ENCODE measurements around the gene ACBD3. TPM values are rescaled to one million over a fixed set of nuclear protein-coding genes. Genes with fewer than 3 reads are reported as not detected.

The ACBD3 gene
- 52.3 TPM for polyA plus RNA-seq (ENCODE audit: insufficient read length)
- long read RNA-seq, donor 1, partial matches to known transcripts: 20 of 24 reads
- long read RNA-seq, donor 1, other reads (novel, unspliced or antisense): 0 of 24 reads
- long read RNA-seq, donor 2, partial matches to known transcripts: 23 of 26 reads
- long read RNA-seq, donor 2, other reads (novel, unspliced or antisense): 0 of 26 reads
- long read RNA-seq, donor 3, transcript ACBD3-201 (8 exons, 3,573 nt): major isoform, 5 of 62 reads
- long read RNA-seq, donor 3, partial matches to known transcripts: 57 of 62 reads
- long read RNA-seq, donor 3, other reads (novel, unspliced or antisense): 0 of 62 reads
- long read RNA-seq, donor 4: 0 reads
- long read RNA-seq, donor 5, transcript ACBD3-201 (8 exons, 3,573 nt): major isoform, 6 of 32 reads
- long read RNA-seq, donor 5, partial matches to known transcripts: 26 of 32 reads
- long read RNA-seq, donor 5, other reads (novel, unspliced or antisense): 0 of 32 reads
- long read RNA-seq, donor 6, partial matches to known transcripts: 22 of 25 reads
- long read RNA-seq, donor 6, other reads (novel, unspliced or antisense): 0 of 25 reads
- long read RNA-seq, donor 7, transcript ACBD3-201 (8 exons, 3,573 nt): major isoform, 6 of 31 reads
- long read RNA-seq, donor 7, partial matches to known transcripts: 25 of 31 reads
- long read RNA-seq, donor 7, other reads (novel, unspliced or antisense): 0 of 31 reads
- long read RNA-seq, donor 8, transcript ACBD3-201 (8 exons, 3,573 nt): major isoform, 8 of 8 reads
- long read RNA-seq, donor 8, partial matches to known transcripts: 0 of 8 reads
- long read RNA-seq, donor 8, other reads (novel, unspliced or antisense): 0 of 8 reads

DNA sequence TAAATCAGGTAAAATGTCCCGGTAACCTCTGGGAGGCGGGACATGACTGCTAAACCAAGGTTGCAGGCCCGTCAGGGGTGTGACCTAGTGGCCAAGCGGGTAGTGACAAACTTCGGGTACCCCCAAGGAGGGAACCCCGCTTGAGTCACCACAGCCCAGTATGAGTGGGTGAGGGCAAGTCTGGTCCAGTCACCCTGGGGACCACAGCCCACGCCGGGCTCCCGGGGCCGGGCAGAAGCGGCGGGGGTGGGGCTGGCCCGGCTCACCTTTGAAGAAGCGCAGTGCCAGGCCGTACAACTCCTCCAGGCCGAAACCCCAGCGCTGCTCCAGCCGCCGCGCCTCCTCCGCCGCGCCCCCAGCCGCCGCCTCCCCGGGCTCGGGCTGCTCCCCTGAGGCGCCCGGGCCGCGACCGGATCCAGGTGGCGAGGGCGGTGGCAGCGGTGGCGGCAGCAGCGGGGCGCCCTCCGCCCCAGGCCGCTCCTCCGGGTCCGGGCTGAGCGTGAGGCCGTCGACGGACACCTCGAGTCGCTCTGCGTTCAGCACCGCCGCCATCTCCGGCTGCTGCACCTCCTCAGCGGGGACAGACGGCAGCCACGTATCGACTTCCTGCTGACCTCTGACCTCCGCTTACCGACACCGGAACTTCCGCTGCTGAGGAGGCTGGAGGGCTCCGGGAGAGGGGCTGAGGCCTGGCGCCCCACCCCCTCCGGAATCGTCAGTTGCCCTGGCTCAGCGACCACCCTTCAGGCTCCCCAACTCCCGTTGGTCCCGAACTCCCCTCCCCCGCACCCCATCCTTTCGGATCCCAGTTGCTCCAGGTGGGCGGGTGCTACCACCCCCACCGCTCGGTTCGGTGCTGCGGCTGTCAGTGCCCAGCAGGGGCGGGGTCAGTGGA, at the start of gene ACBD3:
TSS of gene ACBD3 (minus strand) at position 618 of the 895 bp plus-strand sequence. CDS start at position 552, 66 bp downstream.
- DNase-seq: peak; percentile 91

GRCh38 chr1:226233806-226234205, 47.3 kb upstream of the ACBD3 start:
- DNase-seq: no peak

- DNase-seq: no peak
Observed at GRCh38 chr1:226233293-226233692, 46.8 kb upstream of the ACBD3 start.

DNA sequence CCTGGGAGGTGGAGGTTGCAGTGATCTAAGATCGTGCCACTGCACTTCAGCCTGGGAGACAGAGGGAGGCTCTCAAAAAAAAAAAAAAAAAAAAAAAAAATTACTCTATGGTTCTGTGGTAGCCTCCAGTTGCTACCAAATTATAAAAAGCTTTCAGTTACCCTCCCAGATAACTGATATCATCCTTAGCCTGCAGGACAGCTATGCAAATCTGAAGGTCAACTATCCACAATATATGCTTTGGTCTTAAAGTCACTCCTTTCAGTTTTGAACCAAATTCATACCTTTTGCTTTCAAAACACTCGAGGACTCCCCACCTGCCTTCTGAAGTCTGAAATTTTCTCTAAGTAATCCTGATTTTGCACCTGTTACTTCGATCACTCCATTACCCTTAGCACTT, 40.1 kb upstream of the ACBD3 start:
- no peak for DNase-seq

GRCh38 chr1:226223786-226224244, 37.3 kb upstream of the ACBD3 start:
- DNase-seq: peak; percentile 18

GRCh38 chr1:226223157-226223785, 36.7 kb upstream of the ACBD3 start, which contains the start of gene MIXL1:
Gene MIXL1, plus strand, starts transcription at chr1:226223664. Its CDS starts 18 bp downstream, at chr1:226223682.
- peak; percentile 6 for DNase-seq

- no peak for DNase-seq
Observed at GRCh38 chr1:226222686-226223085, 36.1 kb upstream of the ACBD3 start.

DNA sequence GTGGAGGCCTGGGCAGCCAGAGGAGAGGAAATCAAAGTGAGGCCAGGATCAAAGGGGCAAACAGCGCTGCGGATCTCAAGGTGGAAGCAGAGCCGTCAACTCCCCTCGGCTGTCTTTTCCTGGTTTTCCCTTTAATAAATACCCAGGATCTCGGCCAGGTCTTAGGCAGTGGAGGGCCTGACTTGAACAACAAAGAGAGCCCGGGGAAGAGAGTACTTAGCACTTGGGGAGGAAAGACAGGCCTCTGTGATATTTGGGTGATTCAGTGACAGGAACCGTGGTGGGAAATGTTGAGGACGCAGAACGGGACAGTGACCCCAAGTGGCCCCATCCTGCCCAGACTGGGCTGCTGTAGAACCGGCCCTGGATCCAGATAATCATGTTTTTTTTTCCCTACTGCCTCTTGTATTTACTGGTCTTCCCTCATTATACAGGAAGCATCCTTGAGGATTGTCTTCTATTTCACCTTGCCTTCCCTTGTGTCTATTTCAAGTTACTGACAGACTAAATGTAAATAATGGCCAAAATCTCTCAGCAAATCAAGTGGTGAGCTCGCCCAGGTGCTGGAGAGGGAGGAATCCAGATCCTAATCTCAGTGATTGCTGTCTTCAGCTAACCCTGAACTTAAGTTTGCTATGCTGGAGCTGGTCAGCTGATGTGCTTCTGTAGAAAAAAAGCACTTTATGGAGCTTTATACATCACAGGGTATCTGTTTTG, 34.1 kb upstream of the ACBD3 start:
- no peak for DNase-seq

DNA sequence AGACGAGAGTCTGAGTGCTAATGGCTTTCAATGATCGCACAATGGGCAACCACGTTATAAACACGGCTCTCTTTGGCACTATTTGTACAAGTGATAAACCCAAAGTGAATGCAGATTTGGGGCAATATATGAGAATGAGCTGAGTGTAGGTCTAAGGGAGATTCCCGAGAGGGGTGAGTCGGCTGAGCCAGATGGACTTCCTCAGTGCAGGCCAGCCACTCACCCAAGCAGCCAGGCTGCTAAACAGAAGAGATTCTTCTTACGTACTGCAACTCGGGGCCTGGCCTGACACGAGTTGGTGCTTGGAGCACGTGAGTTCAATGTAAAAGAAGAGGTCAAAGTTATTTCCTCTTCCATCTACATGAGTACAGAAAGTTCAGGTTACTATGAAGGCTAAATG, 30.7 kb upstream of the ACBD3 start:
- DNase-seq: no peak

GRCh38 chr1:226216056-226216455, 29.5 kb upstream of the ACBD3 start:
- no peak for DNase-seq

GRCh38 chr1:226215239-226215638, 28.7 kb upstream of the ACBD3 start:
- no peak for DNase-seq

DNA sequence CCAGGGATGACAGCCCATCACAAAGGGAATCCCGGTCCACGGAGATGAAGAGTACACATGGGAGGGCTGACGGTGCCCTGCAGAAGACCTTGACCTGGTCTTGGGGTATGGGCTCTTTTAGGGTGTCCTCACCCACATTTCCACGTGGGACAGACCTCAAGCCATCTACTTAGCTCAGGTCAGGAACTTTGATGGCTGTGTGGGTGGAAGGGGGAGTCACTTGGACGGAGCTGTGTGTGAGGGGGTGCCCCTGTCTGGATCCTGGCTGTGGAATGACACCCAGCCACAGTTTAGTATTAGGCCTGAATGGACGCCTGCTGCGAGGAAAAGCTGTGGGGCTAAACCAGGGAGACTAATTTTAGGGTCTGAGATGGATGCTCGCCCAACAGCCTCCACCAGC, 26.0 kb upstream of the ACBD3 start:
- DNase-seq: no peak

GRCh38 chr1:226211181-226211821, 24.8 kb upstream of the ACBD3 start:
- DNase-seq: no peak

DNA sequence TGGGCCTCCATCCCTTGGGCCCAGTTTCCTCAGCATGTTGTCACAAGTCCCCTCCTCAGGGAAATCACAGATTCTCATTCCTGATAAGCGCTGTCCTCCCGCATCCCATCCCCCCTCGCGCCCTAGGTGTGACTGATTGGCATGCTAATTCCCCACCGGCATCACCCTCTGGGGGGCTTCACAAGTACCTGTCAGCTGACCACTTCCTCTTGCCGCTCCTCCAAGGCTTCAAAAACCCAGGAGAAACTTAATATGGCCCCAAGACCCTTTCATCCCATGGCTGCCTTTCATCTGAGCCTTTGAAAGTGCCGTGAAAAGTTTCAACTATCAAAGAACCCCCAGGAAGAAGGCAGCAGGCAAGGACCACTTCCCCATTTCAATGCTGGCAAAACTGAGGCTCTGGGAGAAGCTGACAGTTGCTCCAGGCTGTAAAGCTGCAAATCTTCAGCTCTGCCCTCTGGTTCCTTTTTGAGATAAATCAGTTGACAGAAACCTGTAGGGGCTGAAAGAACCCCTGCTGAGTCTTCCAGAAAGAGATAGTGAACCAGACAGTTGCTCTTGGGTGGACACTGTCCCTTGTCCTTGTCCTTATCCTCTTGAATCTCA, 24.1 kb upstream of the ACBD3 start:
- no peak for DNase-seq

DNA sequence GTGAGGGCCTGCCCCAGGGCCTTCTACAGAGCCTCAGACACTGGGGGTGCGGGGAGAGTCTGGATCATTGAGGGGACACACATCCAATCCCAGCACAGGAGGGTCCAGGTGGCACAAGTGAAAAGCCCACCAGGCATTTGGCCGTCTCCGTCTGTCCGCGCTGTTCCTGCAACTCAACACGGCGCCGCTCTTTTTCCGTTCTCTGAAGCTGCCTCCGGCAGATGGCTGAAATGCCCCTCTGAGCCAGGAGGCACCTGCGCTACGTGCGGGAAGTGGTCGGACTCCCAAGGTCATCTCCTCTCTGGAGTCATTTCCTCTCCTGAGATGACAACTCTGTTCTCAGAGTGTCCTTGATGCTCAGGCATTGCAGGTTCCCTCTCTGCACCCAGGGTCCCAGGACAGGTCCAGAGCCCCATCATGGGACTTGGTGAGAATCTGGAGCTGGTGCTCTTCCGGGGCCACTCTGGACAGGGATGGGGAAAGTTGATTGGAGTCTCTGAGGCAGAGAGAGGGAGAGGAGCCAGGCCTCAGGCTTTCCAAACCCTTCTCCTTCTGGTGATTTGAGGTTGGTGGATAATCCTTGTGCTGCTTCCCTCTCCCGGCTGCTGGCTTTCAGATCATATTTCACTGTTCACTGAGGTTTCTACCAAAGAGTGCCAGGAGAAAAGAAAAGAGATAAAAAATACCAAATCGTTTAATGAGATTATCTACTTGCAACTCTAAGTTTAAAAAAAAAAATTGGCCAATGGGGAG, 22.9 kb upstream of the ACBD3 start:
- no peak for DNase-seq

DNA sequence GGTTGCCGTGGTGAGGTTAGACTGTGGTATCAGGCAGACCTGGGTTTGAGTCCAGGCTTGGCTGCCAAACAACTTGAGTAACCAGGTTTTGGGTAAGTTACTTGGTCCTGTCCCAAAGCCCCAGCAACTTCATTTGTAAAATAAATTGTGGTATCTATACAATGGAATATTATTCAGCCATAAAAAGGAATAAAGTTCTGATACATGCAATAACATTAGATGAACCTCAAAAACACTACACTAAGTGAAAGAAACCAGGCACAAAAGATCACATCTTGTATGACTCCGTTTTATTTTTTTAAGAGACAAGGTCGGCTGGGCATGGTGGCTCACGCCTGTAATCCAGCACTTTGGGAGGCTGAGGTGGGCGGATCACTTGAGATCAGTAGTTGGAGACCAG, 20.5 kb upstream of the ACBD3 start:
- no peak for DNase-seq

DNA sequence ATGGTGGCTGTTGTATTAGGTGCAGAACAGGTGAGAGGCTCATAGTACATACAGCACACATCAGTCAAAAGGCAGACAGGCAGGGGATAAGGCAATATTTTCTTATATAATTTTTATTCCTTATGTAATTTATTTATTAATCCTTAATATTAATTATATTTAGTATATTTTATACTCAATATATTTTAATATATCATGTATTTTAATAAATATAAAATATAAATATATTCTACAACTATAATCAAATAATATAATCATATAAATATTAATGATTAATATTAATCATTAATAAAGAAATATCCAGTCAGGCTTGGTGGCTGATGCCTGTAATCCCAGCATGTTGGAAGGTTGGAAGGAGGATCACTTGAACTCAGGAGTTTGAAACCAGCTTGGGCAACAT, 17.7 kb upstream of the ACBD3 start:
- DNase-seq: no peak

DNA sequence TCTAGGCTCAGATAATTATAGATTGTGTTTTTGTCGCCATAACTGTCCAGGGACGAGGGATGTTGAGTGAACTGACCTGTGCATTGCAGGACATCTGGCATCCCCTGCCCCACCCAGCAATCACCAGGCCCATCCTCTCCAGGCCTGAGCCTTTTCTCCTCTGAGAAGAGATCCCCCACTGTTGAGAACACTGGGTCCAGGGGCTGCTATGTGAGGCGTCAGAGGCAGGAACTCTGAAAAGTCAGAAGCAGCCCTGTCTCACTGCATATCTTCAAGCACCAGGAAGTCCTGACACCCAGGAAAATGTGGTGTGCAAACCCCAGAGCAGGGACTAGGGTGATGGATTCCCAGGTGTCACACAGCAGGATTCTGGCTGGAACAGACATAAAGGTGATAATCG, 17.1 kb upstream of the ACBD3 start:
- DNase-seq: no peak

DNA sequence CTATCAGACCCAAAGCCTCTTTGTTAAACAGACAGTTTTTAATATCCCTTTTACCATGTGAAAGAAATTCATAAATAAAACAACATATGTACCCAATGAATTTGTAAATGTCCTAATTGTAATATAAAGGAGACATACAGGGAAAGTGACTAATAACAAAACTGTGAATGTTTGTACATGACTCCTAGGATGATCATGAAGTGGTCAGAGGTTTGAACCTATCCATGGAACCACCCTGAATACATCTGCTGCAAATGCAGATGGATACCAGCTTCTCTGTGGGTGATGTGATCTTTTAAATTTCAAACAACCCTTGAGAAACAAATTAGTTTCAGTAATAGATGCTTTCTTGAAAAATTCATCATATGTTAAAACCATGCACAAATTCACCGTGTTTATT, 16.7 kb upstream of the ACBD3 start:
- DNase-seq: no peak
